HG03342 (cell line): ENCODE measurements around the gene KLHL17.
"Not testable (repeated sequence)": the region's sequence is repeated elsewhere in the genome, so short reads cannot be mapped to it uniquely, and the experiment has no call there.

Source experiments
- ATAC-seq: cut with Tn5 transposase; IDR thresholded peaks from one replicate; pipeline ENCODE4 v1.9.1; 2021; ENCODE audit warnings: mild to moderate bottlenecking, moderate library complexity; ENCODE audit not compliant: unreplicated experiment

Gene KLHL17

GRCh38 chr1:966704-967300 lies 6.4 kb downstream of the KLHL17 start:
- peak; percentile 48 for ATAC-seq

- no peak for ATAC-seq
Observed at GRCh38 chr1:967466-968343, 7.3 kb downstream of the KLHL17 start.

GRCh38 chr1:969260-969855 lies 9.0 kb downstream of the KLHL17 start:
- ATAC-seq: no peak

GRCh38 chr1:970242-970972 lies 10.0 kb downstream of the KLHL17 start:
- ATAC-seq: no peak

GRCh38 chr1:970973-971730 lies 10.8 kb downstream of the KLHL17 start:
- ATAC-seq: no peak

- no peak for ATAC-seq
Observed at GRCh38 chr1:971751-972506, 11.5 kb downstream of the KLHL17 start.

- ATAC-seq: no peak
Observed at GRCh38 chr1:972726-973458, 12.5 kb downstream of the KLHL17 start.

GRCh38 chr1:973459-974292 lies 13.3 kb downstream of the KLHL17 start:
- ATAC-seq: no peak

GRCh38 chr1:974293-974640 lies 13.9 kb downstream of the KLHL17 start:
- ATAC-seq: no peak

- ATAC-seq: no peak
Observed at GRCh38 chr1:974687-975328, 14.4 kb downstream of the KLHL17 start.

GRCh38 chr1:975365-975764 lies 15.0 kb downstream of the KLHL17 start:
- ATAC-seq: no peak

GRCh38 chr1:975896-976683 lies 15.7 kb downstream of the KLHL17 start:
- no peak for ATAC-seq

- ATAC-seq: not testable (repeated sequence)
Observed at GRCh38 chr1:976791-977190, 16.4 kb downstream of the KLHL17 start.

GRCh38 chr1:978069-978834 lies 17.9 kb downstream of the KLHL17 start:
- no peak for ATAC-seq

GRCh38 chr1:978835-979743 lies 18.7 kb downstream of the KLHL17 start:
- ATAC-seq: no peak

- ATAC-seq: no peak
Observed at GRCh38 chr1:979744-980072, 19.3 kb downstream of the KLHL17 start.
